ENCODE results near the gene MAST4. TPM values are rescaled to one million over a fixed set of nuclear protein-coding genes. Genes with fewer than 3 reads are reported as not detected.

Gene MAST4
- total and polyA plus RNA-seq, 2 of the 13 experiments (the other 11 are each of a cell fraction or from before 2014, with no cell fraction given): 3.4 to 3.7 TPM

GRCh38 chr5:66628561-66628960 lies 32.4 kb downstream of the MAST4 start (continued):
- TF ChIP-seq HNRNPH1 (optimal IDR thresholded peaks at IDR 0.05; ENCODE audit: low read depth, low read length) (no peak), NFRKB (IDR thresholded peaks at IDR 0.05) (no peak), ZNF572 (CRISPR knock-in tag; IDR thresholded peaks at IDR 0.05) (no peak), ZNF326 (CRISPR knock-in tag; IDR thresholded peaks at IDR 0.05; ENCODE audit: borderline replicate concordance) (no peak), ZNF451 (CRISPR knock-in tag; IDR thresholded peaks at IDR 0.05) (no peak), KDM1A (CRISPR knock-in tag; IDR thresholded peaks at IDR 0.05) (no peak), ZNF784 (CRISPR knock-in tag; IDR thresholded peaks at IDR 0.05; ENCODE audit: borderline replicate concordance) (no peak), TAF15 (IDR thresholded peaks at IDR 0.05; ENCODE audit: low read depth, low read length, poor library complexity, severe bottlenecking) (no peak)

- intact Hi-C loops (cut with micrococcal nuclease; ENCODE audit: unreplicated experiment) (no loop called here), in situ Hi-C loops (cut with HindIII; ENCODE audit: extremely low pct_ligation_motif_present, low pct_unique_long_range_greater_than_20kb) (no loop called here)
- POLR2A ChIA-PET: no interaction called here
- no TSS peak for BruUV-seq (replicated peaks)
- H3K9ac ChIP-seq (ENCODE audit: insufficient read depth, low read depth, low read length): no peak overlapping the region
- DNase-seq (ENCODE audit: low spot score): no peak
- H3K9me3 ChIP-seq (ENCODE audit: low read length): no peaks in the 10 kb centered on the region
- H3K27me3 ChIP-seq (ENCODE audit: control insufficient read depth in 1 of 2, insufficient read depth in 2 of 2, low read length in 2 of 2): no peaks in the 10 kb centered on the region
- H3K4me1 ChIP-seq (ENCODE audit: insufficient read depth, low read length): peaks cover 8% of the 10 kb centered on the region; the same call in 1 of the 2 replicates
- no peak overlapping the region for H2AFZ ChIP-seq (ENCODE audit: low read length)
- H3K36me3 ChIP-seq (replicated peaks in 1 of 2; ENCODE audit: control insufficient read depth in 1 of 2, insufficient read depth in 2 of 2, low read length in 2 of 2): no peaks in the 10 kb centered on the region
- H3K4me2 ChIP-seq (ENCODE audit: low read depth, low read length): no peak overlapping the region
- H3K79me2 ChIP-seq (ENCODE audit: insufficient read depth, low read length): no peaks in the 10 kb centered on the region
- no peak for FAIRE-seq
- ATAC-seq: no peak
- TF ChIP-seq REST (IDR thresholded peaks at IDR 0.05; ENCODE audit: borderline replicate concordance in 1 of 2, low read depth in 1 of 2, low read length in 2 of 2) (no peak), ZNF292 (CRISPR knock-in tag; IDR thresholded peaks at IDR 0.05; ENCODE audit: borderline replicate concordance, low read depth) (no peak)
- H3K27ac ChIP-seq (ENCODE audit: extremely low read length, insufficient read depth, low read length): no peak overlapping the region
- 3% methylated on average over 2 of the region's 2 CpGs for WGBS (ENCODE audit: low lambda C conversion rate)
- H3K4me3 ChIP-seq (replicated peaks in 1 of 3; ENCODE audit: insufficient read depth in 1 of 3, low read depth in 2 of 3, low read length in 3 of 3): no peak overlapping the region
- no peaks in the 10 kb centered on the region for H4K20me1 ChIP-seq (ENCODE audit: insufficient read depth, low read length)
- CTCF ChIA-PET (ENCODE audit: low intra/inter-chr PET ratio, low total read pairs): no interaction called here
These were observed 33.3 kb downstream of the MAST4 start for GRCh38 chr5:66629446-66629845.

Data from HepG2 (cell line).